Large intestine (tissue), 1 donor: Measurements from ENCODE around the gene SNX2. TPM values are rescaled to one million over a fixed set of nuclear protein-coding genes. Genes with fewer than 3 reads are reported as not detected.

Source experiments
- polyA plus RNA-seq: library from polyadenylated mRNA; unstranded; fragments of 120-200 nt; gene quantifications from one replicate; pipeline ENCODE4 v1.2.1, GENCODE V29; 2013

Gene SNX2
- polyA plus RNA-seq, 1 donor = 133 TPM

Other genes starting within 250 kb of the SNX2 start
- gene SNX24, start 70.5 kb downstream of the SNX2 start, polyA plus RNA-seq = 28.4 TPM